OCI-M1 (cell line): ENCODE data around the gene PEX14.
"Not testable (repeated sequence)": the region's sequence is repeated elsewhere in the genome, so short reads cannot be mapped to it uniquely, and the experiment has no call there.

Experiments
- DNase-seq: peaks from one replicate; lab custom pipeline; 2025; lab: John Stamatoyannopoulos, UW

PEX14 gene

DNA sequence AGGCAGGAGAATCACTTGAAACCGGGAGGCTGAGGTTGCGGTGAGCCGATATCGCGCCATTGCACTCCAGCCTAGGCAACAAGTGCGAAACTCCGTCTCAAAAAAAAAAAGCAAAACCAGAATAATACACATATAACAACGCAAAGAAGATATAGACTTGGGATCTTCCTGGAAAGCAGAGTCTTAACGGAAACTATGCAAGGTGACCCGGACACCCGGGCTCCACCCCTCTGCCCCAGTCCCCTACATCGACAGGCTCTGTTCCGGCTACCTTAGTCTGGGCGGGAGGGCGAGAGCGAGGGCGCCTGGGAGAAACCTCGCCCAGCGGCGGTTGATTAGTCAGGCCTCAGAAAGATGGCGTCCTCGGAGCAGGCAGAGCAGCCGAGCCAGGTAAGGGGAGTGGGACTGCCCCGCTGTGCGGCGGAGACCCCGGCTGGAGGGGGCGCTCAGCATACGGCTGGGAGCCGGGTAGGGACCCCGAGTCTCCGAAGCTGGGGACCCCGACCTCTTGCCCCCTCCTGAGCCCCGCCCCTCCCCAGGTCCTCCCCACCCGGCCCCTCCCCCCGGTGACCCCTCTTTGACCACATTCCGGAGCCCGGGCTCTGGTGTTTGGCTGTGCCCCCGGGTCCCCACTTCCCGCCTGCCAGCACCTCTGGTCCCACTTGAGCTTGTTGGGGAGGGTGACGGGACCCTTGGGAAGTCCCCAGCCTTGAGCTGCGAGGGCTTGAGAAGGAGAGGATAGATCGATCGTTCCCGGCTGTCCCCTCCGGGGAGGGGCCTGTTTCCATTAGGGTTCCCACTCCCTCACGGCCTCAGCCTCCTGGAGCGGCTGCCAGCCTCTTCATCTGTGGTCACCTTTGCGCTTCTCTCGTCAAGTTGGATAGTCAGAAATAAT, at the start of gene PEX14:
TSS of gene PEX14 (plus strand) at position 338 of the 895 bp plus-strand sequence. CDS start at position 355, 17 bp downstream.
- peak; percentile 95 for DNase-seq

DNA sequence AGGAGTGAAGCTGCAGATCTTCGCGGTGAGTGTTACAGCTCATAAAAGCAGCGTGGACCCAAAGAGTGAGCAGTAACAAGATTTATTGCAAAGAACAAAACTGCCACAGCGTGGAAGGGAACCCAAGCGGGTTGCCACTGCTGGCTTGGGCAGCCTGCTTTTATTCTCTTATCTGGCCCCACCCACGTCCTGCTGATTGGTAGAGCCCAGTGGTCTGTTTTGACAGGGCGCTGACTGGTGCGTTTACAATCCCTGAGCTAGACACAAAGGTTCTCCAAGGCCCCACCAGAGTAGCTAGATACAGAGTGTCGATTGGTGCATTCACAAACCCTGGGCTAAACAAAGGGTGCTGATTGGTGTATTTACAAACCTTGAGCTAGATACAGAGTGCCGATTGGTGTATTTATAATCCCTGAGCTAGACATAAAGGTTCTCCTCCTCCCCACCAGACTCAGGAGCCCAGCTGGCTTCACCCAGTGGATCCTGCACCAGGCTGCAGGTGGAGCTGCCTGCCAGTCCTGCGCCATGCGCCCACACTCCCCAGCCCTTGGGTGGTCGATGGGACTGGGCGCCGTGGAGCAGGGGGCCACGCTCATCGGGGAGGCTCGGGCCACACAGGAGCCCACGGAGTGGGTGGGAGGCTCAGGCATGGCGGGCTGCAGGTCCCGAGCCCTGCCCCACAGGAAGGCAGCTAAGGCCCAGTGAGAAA, 48.8 kb upstream of the PEX14 start:
- not testable (repeated sequence) for DNase-seq

DNA sequence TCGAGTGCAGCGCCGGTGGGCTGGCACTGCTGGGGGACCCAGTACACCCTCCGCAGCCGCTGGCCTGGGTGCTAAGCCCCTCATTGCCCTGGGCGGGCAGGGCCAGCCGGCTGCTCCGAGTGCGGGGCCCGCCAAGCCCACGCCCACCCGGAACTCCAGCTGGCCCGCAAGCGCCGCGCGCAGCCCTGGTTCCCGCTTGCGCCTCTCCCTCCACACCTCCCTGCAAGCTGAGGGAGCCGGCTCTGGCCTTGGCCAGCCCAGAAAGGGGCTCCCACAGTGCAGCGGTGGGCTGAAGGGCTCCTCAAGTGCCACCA, 48.3 kb upstream of the PEX14 start:
- DNase-seq, result not testable (repeated sequence)

DNA sequence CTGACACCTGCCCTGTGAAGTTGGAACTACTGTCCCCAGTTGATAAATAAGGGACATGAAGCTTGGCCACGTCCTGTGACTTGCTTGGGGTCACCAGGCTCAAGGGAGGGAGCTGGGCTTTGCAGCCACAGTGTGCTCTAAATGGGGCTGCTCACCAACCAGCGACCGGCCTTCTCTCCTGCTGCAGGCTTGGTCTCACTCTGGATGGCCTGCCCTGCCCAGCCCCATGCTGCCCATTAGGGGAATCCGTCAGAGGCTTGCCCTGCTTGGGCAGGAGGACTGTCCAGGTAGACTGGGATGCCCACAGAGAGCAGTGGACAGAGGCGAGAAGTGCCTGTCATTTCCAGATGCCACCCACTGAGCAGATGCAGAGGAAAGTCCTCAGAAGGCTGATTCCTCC, 45.8 kb upstream of the PEX14 start:
- DNase-seq, result no peak

GRCh38 chr1:10429868-10430215, 44.9 kb upstream of the PEX14 start:
- DNase-seq, result no peak

DNA sequence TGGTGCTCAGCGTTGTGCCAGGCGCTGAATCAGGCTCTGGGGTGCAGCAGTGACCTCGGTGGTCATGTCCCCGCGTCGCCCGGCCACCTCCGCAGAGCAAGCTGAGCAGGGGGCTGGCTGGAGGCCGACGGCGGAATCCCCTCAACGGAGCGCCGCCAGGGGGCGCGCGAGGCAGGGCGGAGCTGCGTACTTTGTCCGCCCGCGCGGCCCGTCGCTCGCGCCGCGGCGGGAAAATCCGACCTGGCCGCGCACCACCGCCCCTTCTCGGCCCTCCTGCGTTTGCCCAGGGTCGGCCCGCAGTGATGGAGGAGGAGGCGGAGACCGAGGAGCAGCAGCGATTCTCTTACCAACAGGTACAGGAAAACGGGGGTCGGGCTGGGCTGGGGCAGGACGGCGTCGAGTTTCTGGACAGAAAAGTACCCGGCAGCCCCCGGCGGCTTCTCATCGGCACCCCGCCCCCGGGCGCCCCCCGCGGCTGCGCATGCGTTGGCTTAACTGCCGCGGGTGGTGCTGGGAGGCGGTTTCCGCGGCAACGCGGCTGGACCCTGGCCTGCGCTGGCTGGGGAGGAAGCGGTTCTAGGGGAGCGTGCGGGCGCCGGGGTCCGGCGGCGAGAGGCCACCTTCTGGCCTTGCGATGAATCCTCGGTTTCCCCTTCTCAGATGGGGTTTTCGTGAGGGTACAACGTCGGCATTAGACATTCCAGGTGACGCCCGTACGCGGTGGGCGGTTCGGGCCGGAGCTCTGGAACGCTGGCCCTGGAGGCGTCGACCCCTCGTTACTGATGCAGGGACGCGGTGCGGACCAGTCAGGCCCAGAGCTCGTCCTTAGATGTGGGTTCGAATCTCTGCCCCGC, 44.3 kb upstream of the PEX14 start, which contains the start of gene CENPS:
TSS of gene CENPS (plus strand) at position 218 of the 854 bp plus-strand sequence. CDS start at position 303, 85 bp downstream.
- DNase-seq, result peak; percentile 96

- DNase-seq, result peak; percentile 43
These were observed 43.5 kb upstream of the PEX14 start for GRCh38 chr1:10431070-10431730.

DNA sequence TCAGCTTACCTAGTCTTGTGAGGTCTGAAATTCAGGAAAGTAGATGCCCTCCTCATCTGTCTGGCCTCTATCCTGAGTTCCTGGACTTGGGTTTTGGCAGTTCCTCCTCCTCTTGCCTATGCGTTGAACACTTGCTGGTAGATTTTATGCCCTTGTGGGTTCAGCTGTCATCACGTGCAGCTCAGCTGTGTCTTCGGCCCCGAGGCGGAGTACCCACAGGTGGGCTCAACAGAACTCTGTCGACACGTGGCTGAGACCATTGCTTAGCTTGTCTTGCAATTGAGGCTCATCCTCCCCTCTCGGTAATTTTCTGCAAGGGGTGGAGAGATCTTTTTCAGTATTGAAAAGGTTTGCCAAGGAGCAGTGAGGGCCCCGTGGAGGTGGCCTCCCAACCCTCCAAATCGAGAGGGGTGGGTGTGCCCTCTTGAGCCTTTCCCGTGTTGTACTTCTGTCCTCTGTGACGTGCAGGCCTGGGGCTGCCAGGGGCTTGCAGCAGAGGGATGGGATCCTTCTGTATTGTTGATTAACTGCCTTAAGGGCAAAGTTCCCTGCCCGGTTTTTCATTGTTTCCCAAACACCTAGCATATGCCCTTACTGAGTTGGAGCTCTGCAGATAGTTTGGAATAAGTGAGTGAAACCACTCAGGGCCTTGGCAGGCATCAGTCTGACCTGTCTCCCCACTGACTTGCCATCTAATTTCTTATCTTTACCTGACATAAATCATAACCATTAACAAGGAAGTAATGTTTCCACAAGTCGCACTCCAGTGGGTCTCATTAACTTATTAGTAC, 41.6 kb upstream of the PEX14 start:
- no peak for DNase-seq

DNA sequence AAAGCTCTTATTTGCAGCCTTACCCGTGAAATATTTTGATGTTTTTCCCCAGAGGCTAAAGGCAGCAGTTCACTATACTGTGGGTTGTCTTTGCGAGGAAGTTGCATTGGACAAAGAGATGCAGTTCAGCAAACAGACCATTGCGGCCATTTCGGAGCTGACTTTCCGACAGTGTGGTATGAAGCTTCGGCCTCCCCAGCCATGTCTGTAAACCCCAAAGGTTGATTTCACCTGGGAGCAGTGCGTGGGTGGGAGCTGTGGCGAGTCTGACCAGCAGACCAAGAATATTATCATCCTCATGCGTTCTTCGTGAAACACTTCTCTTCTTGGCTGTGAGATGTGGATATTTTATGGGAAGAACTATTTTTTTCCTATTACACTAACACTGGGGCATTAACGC, 41.0 kb upstream of the PEX14 start:
- no peak for DNase-seq

GRCh38 chr1:10434590-10434989, 40.2 kb upstream of the PEX14 start:
- DNase-seq, result no peak

DNA sequence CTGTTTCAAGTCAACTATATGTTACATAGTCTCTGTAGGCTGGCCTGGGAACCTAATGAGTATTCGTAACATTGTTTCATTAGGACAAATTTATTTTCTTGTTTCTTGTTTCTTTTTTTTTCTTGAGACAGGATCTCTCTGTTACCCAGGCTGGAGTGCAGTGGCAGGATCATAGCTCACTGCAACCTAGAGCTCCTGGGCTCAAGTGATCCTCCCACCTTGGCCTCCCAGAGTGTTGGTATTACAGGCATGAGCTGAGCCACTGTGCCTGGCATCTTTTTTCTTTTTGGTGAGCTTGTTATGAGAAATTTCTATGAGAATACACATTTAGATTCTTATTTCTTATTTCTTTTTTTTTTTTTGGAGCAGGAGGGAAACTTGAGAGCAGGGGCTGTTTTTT, 37.7 kb upstream of the PEX14 start:
- no peak for DNase-seq

DNA sequence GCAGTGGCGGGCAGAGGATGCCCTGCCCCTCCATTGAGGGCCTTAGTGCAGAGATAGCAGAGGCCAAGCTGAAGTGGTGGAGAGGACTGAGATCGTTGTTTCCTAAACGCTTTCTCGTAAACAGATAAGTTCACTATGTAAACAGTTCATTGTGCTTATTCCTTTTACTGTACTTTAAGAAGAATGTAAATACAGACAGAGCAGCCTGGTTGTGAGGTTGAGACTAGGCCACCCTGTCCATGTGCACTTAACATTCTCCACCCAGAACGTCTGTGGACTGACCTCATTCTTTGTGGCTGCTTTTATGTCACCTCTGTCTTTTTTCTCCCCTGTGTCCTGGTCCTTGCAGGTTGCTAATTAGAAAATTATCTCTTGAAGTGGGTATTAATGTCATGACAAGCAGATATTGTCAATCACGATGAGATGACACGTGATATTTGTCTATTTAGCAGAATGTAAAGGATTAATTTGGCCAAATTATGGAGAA, 36.0 kb upstream of the PEX14 start:
- no peak for DNase-seq

DNA sequence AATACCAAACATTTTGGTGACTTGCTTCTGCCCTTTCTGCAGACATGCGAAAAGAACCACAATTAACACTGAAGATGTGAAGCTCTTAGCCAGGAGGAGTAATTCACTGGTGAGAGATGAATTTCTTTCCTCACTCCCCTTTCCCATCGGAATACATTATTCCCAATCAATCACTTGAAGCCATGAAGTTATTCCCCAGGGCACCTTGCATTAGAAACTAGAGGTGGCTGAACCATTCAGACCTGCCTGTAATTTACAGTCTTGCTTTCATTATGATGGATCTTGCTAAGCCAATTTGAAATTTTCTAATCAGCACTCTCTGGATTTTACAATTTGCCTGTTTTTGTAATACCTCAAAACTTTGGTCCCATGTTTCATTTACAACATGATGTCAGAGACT, 34.4 kb upstream of the PEX14 start:
- DNase-seq, result no peak

DNA sequence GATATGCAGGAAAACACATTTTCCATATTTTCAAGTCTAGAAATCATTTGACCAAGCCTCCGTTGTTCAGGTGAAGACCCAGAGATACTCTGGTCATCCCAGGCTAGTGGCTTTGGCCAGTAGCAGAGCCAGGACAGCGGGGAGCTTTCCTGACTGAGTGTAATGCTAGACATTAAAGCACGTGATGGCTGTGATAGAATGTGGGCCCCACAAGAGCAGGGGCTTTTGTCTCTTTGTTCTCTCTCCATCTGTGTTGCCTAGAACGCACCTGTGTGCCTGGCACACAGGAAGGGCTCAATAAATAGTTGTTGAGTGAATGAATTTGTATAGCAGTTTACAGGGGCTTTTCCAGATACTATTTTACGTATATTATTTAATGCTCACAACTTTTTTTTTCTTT, 34.0 kb upstream of the PEX14 start:
- DNase-seq, result no peak

DNA sequence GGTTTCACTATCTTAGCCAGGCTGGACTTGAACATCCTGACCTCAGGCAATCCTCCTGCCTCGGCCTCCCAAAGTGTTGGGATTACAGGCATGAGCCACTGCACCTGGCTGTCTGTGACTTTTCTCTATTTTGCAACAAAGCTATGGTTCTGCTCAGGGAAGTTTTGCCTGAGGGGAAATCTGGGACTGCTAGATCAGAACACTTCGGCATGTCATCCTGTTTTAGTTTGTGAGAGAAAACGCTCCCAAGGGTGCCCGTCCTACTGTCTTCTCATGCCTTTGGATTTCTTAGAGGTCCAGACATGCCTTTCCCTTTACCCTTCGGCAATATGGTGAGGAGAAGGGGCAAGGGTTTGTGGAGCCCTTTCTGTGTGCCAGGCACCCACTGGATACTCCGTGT, 30.5 kb upstream of the PEX14 start:
- no peak for DNase-seq

GRCh38 chr1:10444795-10445397, 29.9 kb upstream of the PEX14 start:
- no peak for DNase-seq

DNA sequence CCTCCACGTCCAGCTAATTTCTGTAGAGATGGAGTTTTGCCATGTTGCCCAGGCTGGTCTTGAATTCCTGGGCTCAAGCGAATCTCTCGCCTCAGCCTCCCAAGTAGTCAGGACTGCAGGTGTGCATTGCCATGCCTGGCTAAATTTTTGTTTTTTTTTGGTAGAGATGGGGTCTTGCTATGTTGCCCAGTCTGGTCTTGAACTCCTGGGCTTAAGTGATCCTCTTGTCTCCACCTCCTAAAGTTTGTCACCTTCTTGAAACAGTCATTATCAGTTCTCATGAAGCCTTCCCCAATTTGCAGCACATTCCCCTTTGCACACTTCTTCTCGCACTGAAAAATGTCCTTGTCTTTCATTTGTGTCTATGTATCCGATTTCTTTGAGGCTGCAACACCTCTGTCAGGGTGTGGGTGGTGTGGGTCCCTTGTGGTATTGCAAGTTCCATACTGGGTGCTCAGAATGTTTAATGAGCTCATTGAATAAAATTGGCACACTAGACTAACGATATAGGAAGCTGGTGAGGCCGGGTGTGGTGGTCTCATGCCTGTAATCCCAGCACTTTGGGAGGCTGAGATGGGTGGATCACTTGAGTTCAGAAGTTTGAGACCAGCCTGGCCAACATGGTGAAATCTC, 27.8 kb upstream of the PEX14 start:
- no peak for DNase-seq

GRCh38 chr1:10449751-10450150, 25.0 kb upstream of the PEX14 start, which contains the start of gene CORT:
Gene CORT (plus strand): TSS chr1:10450031. CDS start chr1:10450224, 193 bp downstream.
- DNase-seq, result no peak

DNA sequence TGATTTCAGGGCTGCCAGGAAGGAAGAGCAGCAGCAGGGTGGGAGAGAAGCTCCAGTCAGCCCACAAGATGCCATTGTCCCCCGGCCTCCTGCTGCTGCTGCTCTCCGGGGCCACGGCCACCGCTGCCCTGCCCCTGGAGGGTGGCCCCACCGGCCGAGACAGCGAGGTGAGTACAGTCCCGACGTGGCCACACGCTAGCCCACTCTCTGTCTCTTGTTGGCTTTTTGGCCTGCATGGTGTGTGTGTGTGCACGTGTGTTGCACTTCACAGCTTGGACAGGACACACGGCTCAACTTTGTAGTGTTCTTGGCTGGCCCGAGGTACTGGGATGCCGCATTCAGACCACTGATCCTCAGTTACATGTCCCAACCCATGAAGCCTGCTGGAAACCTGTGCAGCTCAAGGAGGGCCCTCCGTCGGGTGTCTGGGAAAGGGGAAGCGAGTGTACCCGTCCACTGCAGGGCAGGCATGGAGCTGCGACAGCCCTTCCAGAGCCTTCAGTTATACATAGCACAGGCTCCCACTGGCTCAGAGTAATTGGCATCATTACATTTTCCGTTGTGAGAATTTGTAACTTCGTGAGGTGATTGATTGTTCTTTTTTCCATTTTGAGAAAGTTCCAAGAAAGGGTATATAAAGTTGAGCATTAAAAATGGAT, 24.5 kb upstream of the PEX14 start:
- DNase-seq, result no peak
